ENCODE measurements around the gene ADAMTS2.

The ADAMTS2 gene

DNA sequence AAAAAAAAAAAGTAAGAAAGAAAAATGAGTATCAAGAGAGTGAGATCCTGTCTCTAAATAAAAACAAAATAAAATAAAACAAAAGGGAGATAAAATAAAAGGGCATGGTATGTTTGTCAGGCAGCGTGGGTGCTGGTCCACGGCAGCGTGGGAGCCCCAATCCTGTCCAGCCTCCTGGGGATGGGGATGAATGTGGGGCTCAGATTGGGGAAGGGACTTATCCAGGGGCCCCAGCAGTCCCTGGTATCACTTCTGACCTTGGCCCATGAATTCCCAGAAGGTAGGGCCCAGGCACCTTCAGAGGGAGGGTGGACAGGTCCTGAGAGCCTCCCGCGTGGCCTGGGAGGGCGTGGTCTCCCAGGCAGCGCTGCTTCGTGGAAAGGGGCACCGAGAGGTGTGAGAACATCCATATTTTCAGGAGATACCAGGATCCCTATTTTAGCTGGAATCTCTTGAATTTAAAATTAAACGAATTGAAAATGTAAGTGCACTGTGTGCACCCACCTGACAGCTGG is 213.9 kb downstream of the ADAMTS2 start:
- DNase-seq (ENCODE audit: low spot score), result no peak
- TF ChIP-seq, protein P1, sequence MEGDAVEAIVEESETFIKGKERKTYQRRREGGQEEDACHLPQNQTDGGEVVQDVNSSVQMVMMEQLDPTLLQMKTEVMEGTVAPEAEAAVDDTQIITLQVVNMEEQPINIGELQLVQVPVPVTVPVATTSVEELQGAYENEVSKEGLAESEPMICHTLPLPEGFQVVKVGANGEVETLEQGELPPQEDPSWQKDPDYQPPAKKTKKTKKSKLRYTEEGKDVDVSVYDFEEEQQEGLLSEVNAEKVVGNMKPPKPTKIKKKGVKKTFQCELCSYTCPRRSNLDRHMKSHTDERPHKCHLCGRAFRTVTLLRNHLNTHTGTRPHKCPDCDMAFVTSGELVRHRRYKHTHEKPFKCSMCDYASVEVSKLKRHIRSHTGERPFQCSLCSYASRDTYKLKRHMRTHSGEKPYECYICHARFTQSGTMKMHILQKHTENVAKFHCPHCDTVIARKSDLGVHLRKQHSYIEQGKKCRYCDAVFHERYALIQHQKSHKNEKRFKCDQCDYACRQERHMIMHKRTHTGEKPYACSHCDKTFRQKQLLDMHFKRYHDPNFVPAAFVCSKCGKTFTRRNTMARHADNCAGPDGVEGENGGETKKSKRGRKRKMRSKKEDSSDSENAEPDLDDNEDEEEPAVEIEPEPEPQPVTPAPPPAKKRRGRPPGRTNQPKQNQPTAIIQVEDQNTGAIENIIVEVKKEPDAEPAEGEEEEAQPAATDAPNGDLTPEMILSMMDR (IDR thresholded peaks at IDR 0.05; ENCODE audit: extremely low read depth, insufficient read depth, missing control alignments), result no peak
- in situ Hi-C loops (cut with MboI; ENCODE audit: low pct_unique_long_range_greater_than_20kb, low sequenced_read_pairs, unreplicated experiment), result no loop called here

- in situ Hi-C loops (cut with MboI; ENCODE audit: low pct_unique_long_range_greater_than_20kb, low sequenced_read_pairs, unreplicated experiment), result no loop called here
- no peak for DNase-seq (ENCODE audit: low spot score)
- TF ChIP-seq, protein P1 (IDR thresholded peaks at IDR 0.05; ENCODE audit: extremely low read depth, insufficient read depth, missing control alignments), result no peak
These were observed 215.1 kb downstream of the ADAMTS2 start for GRCh38 chr5:179130101-179130681.

DNA sequence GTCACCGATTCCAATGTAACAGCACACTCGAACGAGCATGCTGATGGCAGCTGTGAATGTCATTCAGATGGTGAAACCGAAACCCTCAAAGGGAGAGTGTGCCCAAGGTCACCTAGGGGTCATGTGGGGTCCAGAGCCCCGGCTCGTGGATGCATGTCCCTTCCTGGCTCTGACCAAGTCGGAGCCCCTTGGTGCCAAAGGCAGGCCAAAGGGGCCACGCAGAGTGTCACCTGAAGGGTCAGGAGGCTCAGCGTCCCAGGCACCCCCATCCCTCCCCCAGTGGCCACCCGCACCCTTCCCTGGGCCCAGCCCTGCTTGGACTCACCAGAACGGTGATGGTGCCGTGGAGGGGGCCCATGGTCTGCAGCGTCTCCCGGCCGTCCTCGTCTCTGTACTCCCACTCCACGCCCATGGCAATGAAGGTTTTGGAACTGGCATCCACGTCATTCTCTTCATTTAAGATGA is 215.6 kb downstream of the ADAMTS2 start:
- in situ Hi-C loops (cut with MboI; ENCODE audit: low pct_unique_long_range_greater_than_20kb, low sequenced_read_pairs, unreplicated experiment), result no loop called here
- TF ChIP-seq, protein P1 (IDR thresholded peaks at IDR 0.05; ENCODE audit: extremely low read depth, insufficient read depth, missing control alignments), result no peak
- DNase-seq (ENCODE audit: low spot score), result no peak

DNA sequence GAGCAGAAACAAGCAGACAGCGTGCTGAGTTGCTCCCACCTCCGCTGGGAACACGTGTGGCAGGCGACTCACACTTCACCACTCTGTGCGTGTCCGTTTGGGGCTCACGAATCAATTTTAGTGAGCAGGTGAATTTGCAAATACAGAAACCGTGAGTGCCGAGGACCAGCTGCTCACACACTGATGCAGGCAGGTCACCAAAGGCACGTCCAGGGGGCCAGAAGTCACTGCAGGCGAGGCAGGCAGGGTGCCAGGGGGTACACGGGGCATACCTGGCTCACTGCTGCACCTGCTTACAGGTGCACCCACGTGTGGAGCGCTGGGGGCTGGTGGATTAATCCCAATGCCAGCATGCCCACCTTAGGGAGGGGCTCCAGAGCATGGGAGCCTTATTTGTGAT is 216.3 kb downstream of the ADAMTS2 start:
- in situ Hi-C loops (cut with MboI; ENCODE audit: low pct_unique_long_range_greater_than_20kb, low sequenced_read_pairs, unreplicated experiment), result no loop called here
- no peak for DNase-seq (ENCODE audit: low spot score)
- TF ChIP-seq, protein P1 (IDR thresholded peaks at IDR 0.05; ENCODE audit: extremely low read depth, insufficient read depth, missing control alignments), result no peak

DNA sequence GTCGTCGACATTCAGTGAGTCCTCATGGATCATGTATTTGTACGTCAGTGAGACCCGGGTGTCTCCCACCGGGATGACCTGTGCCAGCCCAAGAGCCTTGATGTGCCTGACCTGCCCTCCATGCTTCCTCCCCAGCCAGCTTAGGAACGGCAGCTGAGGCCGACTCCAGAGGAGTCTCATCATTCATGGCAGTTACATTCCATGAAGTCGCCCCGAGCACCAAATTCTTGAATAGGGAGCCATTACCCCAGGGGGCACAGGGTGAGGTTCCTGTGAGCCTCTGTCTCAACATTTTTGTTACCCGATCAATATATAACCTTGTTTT is 217.3 kb downstream of the ADAMTS2 start:
- no peak for DNase-seq (ENCODE audit: low spot score)
- TF ChIP-seq, protein P1 (IDR thresholded peaks at IDR 0.05; ENCODE audit: extremely low read depth, insufficient read depth, missing control alignments), result no peak
- in situ Hi-C loops (cut with MboI; ENCODE audit: low pct_unique_long_range_greater_than_20kb, low sequenced_read_pairs, unreplicated experiment), result no loop called here

DNA sequence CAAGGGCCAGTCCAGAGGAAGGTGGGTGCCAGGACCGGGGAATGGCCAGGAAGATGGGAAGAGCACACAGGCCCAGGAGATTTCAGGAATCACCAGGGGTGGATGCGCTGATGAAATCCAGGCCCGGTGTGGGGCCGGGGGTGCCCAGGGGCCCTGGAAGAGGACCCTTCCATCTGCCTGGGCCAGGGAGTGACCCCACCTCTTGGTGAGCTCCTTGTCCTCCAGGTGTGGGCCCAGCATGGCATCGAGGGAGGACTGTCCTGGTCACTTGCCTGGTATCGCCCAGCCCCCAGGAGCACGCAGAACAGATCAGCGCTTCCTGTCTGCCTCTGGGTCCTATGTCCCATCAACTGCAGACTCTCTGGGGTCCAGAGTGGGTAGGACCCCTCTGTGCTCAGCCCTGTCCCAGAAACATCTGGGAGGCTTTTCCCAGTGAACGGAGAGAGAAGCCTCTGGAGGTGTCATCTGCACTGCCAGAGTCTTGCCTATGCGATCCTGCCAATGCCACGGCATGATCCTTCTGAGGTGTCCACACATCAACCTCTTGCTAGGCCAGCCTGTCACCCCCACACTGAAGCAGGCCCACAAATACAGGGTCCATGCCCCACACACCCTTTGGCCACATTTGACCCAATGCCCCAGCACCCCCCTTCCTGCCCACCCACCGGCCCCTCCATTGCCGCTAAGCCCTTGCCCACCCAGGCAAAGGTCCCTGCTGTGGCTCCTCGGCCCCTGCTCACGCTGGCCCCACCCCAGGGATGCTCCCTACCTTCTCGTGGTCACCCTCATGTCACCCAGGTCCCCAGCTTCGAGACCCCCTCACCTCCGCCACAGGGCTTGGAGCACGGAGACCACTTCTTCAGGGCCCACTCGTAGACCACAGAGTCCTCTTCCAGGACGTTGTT is 217.9 kb downstream of the ADAMTS2 start:
- in situ Hi-C loops (cut with MboI; ENCODE audit: low pct_unique_long_range_greater_than_20kb, low sequenced_read_pairs, unreplicated experiment), result no loop called here
- no peak for DNase-seq (ENCODE audit: low spot score)
- TF ChIP-seq, protein P1 (IDR thresholded peaks at IDR 0.05; ENCODE audit: extremely low read depth, insufficient read depth, missing control alignments), result no peak

Measured in GM13977 (cell line).